Muscle layer of colon (tissue), 2 donors: ENCODE measurements around the gene ATP2A2.

Experiments
- H3K27ac ChIP-seq: one replicate; pipeline ENCODE4 v1.7.0; 2013; ENCODE audit warnings: low read depth, mild to moderate bottlenecking, low read length, moderate library complexity
- H3K27me3 ChIP-seq, 2 donors: one replicate each; pipeline ENCODE4 v1.7.0; 2013; ENCODE audit warnings: low read length in 2 of 2, mild to moderate bottlenecking in 2 of 2; ENCODE audit not compliant: insufficient read depth in 2 of 2, control insufficient read depth in 1 of 2
- H3K36me3 ChIP-seq: one replicate; pipeline ENCODE4 v1.7.0; 2013; ENCODE audit warnings: mild to moderate bottlenecking, low read length; ENCODE audit not compliant: insufficient read depth
- H3K4me1 ChIP-seq: one replicate; pipeline ENCODE4 v1.7.0; 2013; ENCODE audit warnings: mild to moderate bottlenecking, low read length; ENCODE audit not compliant: insufficient read depth
- H3K4me3 ChIP-seq, 2 donors: one replicate each; pipeline ENCODE4 v1.7.0; 2013; ENCODE audit warnings: low read length in 2 of 2, low read depth in 1 of 2, mild to moderate bottlenecking in 1 of 2, moderate library complexity in 1 of 2
- H3K9ac ChIP-seq: one replicate; pipeline ENCODE4 v1.7.0; 2013; ENCODE audit warnings: low read length
- H3K9me3 ChIP-seq: one replicate; pipeline ENCODE4 v1.7.0; 2013; ENCODE audit warnings: mild to moderate bottlenecking, low read length
- donor health status: abdominal sarcoma.
- donor health status: Adenocarcinoma of cecum.

ATP2A2 gene

DNA sequence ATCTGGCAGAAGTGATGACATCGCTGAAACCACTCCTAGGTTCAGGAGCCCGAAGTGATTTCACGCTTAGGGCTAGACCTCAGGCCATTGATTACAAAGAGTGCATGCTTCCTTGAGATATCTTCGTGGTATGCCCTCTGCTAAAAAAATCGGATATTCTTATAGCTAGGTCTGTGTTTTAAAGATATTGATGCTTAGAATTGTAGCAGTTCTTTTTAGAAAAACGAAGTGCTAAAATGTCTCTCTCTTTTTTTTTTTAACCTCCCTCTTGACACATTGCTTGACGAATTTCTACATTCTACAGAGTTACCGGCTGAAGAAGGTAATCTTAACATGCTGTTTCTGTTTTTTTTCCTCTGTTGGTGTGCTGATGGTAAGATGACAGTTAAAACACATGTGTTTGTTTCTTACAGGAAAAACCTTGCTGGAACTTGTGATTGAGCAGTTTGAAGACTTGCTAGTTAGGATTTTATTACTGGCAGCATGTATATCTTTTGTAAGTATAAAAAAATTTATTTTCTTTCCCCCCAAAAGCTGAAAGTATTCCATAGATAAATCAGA is 1.3 kb downstream of the ATP2A2 start:
- Histone ChIP-seq H3K9ac (peak overlapping the region; percentile 45), H3K9me3 (no peaks in the 10 kb centered on the region), H3K4me3 (peak overlapping the region; percentile 76 to 92), H3K27ac (peak overlapping the region; percentile 69), H3K4me1 (peaks cover 39% of the 10 kb centered on the region), H3K36me3 (peaks cover 8% of the 10 kb centered on the region), H3K27me3 (no peaks in the 10 kb centered on the region)

DNA sequence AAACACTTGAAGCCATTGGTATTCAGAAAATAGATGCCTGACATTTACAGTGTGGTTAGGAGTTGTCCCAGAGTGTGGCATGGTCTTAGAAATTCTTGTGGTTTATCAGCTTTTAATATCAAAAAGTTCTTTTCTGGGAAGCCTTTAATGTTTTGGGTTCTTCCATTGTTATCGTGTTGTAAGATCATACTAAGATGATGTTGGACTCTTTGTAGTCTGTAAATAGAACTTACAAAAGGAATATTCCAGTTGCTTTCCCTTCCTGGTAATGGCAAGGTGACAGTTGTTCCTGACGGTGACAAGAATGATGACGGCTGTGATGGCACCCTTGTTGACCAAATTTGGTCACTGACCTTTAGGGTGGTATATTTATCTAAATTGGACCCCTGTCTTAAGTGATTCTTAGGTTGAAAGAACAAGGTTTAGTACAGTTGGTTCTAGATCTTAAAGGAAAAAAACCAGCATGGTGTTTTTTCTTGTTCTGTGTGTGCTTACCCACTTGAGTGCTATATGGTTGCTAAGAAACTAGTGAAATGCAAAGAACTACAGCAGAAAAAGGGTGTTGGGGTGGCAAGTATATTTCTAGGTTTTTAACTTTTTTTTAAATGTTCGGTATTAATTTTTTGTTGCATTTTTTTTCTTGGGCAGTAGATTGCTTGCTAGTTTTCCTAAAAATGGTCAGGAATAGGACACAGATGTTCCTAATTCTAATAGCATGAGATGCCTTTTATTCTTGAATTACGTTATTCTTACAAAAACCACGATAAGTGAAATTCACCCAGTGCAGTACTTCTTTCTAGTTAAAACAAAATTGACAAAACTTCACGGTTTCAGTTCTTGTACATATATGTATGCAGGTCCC is 2.1 kb downstream of the ATP2A2 start:
- Histone ChIP-seq H3K4me1 (peaks cover 39% of the 10 kb centered on the region), H3K27ac (peak overlapping the region; percentile 69)

DNA sequence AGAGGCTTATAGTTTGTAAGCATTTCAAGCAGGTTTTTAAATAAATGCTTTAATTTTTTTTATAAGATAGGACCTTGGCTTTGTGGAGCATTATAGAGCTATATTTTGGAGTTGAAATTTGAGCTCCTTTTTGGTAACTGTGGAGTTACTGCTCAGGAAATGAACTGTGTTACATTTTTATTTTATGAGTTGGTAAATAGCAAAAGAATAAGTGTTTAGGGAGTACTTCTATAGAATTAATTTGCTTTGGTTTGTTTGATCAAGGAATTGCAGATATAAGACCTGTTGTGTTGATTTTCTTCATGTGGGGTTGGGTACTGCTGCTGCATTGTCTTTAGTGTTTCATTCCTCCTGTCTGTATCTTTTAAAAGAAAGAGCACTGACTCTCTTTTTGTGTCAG is 3.5 kb downstream of the ATP2A2 start:
- peak overlapping the region; percentile 25 for H3K9ac ChIP-seq
- no peaks in the 10 kb centered on the region for H3K27me3 ChIP-seq
- H3K4me3 ChIP-seq, result peak overlapping the region in 1 of 2 donors; percentile 76
- peaks cover 8% of the 10 kb centered on the region for H3K36me3 ChIP-seq
- peaks cover 45% of the 10 kb centered on the region for H3K4me1 ChIP-seq
- H3K27ac ChIP-seq, result no peak overlapping the region
- no peaks in the 10 kb centered on the region for H3K9me3 ChIP-seq

More for the DNA sequence above, 2.1 kb downstream of the ATP2A2 start:
- peaks cover 8% of the 10 kb centered on the region for H3K36me3 ChIP-seq
- H3K9ac ChIP-seq, result peak overlapping the region; percentile 45
- H3K9me3 ChIP-seq, result no peaks in the 10 kb centered on the region
- no peaks in the 10 kb centered on the region for H3K27me3 ChIP-seq
- H3K4me3 ChIP-seq, result peak overlapping the region; percentile 29 to 76

DNA sequence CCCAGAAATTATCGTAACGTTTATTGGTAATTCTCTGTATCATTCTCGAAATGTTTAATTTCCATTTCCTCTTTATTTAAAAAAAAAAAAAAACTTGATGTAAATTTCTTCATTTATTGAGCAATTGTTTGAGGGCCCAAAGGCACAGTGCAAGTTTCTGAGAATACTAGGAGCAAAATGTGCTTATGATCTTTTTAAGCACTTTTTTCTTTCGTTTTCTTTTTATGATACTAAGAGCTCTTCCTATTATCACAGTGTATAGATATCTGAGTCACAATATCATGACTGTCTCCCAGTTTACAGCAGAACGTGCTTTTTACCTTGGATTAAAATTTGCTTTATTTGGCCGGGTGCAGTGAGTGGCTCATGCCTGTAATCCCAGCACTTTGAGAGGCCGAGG is 5.6 kb downstream of the ATP2A2 start:
- H3K9me3 ChIP-seq, result no peaks in the 10 kb centered on the region
- peaks cover 38% of the 10 kb centered on the region for H3K4me1 ChIP-seq
- H3K9ac ChIP-seq, result no peak overlapping the region
- H3K36me3 ChIP-seq, result peaks cover 8% of the 10 kb centered on the region
- H3K27ac ChIP-seq, result no peak overlapping the region
- H3K27me3 ChIP-seq, result no peaks in the 10 kb centered on the region
- no peak overlapping the region for H3K4me3 ChIP-seq

DNA sequence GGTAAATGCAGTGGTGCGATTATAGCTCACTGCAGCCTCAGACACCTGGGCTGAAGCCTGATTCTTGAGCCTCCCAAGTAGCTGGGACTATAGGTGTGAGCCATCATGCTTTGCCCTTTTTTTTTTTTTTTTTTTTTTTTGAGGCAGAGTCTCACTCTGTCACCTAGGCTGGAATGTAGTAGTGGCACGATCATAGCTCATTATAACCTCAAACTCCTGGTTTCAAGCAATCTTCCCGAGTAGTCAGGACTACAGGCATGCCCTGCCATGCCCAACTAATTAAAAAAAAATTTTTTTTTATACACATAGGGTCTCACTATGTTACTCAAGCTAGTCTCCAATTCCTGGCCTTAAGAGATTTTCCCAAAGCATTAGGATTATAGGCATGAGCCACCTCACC is 6.9 kb downstream of the ATP2A2 start:
- H3K9me3 ChIP-seq, result no peaks in the 10 kb centered on the region
- peaks cover 18% of the 10 kb centered on the region for H3K36me3 ChIP-seq
- H3K9ac ChIP-seq, result no peak overlapping the region
- H3K4me3 ChIP-seq, result no peak overlapping the region
- no peaks in the 10 kb centered on the region for H3K27me3 ChIP-seq
- no peak overlapping the region for H3K27ac ChIP-seq
- peaks cover 31% of the 10 kb centered on the region for H3K4me1 ChIP-seq

DNA sequence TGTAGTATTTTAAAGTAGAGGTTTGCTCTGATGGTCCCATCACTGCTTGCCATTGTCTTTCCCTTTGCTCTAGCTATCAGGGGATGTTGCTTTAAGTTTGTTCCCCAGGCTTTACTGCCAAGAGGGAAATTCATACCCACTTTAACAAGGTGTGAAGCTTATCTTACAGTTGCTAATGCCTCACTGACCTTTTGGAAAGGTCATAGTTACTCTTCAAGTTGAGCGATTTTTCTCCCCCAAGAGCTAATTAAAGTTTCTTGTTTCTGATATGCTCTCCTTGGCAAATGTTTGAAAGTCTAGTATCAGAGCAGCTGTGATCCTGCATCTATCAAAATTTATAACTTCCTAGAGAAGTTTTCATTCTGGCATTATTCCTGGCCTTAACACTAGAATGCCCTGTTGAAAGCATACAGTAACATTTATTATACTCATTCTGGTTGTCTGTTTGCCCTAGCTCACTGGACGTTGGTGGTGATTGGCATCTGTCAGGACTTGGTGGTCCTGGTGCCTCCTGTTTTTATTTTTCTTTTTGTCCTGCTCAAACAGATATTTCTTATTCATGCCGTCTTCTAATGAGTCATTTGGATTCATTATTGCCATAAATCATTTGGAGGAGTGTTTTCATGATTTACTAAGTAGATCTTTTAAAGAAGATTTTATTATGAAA is 8.1 kb downstream of the ATP2A2 start:
- Histone ChIP-seq H3K4me3 (no peak overlapping the region), H3K4me1 (peaks cover 19% of the 10 kb centered on the region), H3K27ac (no peak overlapping the region), H3K27me3 (no peaks in the 10 kb centered on the region), H3K9me3 (no peaks in the 10 kb centered on the region), H3K36me3 (peaks cover 21% of the 10 kb centered on the region), H3K9ac (no peak overlapping the region)

DNA sequence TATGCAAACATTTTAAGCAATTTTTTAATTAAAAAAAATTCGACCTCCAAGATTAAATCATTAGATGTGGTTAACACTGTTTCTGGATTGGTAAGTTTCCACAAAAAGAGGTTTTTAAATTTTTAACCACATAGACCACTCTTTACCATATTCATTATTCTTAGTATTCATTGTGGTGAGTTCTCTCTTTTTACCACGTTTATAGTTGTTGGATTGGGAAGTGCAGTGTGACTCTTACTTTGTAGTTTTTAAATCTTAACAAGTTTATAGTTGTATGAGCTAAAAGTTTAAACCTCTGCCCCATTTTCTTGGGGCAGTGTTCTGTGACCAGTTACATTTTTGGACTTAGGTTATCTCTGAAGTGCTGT is 8.6 kb downstream of the ATP2A2 start:
- Histone ChIP-seq H3K9ac (no peak overlapping the region), H3K27me3 (no peaks in the 10 kb centered on the region), H3K4me3 (no peak overlapping the region), H3K9me3 (no peaks in the 10 kb centered on the region), H3K4me1 (peaks cover 14% of the 10 kb centered on the region), H3K27ac (no peak overlapping the region), H3K36me3 (peaks cover 26% of the 10 kb centered on the region)

DNA sequence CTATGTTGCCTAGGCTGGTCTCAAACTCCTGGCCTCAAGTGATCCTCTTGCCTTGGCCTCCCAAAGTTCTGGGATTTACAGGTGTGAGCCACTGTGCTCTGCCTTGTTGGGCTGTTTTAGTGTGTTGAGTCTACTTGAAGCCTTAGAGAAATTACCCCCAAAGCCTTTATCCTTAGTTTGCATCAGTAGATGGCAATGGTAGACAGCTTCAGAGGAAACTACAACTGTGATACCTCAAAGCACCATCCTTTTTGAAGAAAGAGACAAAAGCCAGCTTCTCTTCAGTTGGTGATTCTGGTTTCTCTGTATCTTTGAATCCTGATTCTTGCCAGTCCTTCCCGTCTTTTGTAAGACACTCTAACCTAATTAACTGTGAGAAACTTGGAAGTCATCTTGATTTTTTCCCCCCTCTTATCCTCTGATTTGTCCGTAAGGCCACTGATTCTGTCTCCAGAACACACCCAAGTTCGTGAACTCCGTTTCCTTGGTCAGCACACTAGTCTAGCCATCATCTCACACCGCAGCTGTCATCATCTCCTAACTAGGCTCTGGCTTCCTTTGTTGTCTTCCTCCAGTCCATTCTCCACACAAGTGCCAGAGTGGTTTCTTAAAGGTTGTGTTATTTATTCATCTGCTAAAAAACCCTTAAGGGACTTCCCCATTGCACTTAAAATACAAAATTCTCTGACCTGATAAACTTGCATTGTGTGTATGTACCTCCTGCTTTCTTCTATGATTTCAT is 20.2 kb downstream of the ATP2A2 start:
- Histone ChIP-seq H3K4me3 (no peak overlapping the region), H3K9ac (no peak overlapping the region), H3K36me3 (peaks cover 31% of the 10 kb centered on the region), H3K27me3 (no peaks in the 10 kb centered on the region), H3K4me1 (peaks cover 21% of the 10 kb centered on the region), H3K9me3 (no peaks in the 10 kb centered on the region), H3K27ac (no peak overlapping the region)

DNA sequence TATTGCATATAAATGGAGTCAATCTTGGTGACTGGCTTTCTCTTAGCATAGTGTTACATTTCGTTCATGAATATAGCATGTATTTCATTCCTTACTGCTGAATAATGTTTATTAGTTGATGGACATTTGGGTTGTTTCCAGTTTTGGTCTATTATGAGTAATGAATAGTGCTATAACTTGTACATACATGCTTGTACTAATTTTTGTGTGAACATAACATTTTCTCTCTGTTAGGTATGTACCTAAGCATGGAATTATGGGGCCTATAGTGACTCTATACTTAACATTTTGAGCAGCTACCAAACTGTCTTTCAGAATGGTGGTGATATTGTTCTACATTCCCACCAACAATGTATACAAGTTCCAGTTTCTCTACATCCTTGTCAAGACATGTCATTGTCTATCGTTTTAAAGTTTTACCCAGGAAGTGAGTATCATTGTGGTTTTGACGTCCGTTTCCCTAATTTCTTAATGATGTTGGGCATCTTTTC is 23.1 kb downstream of the ATP2A2 start:
- no peak overlapping the region for H3K27ac ChIP-seq
- no peaks in the 10 kb centered on the region for H3K9me3 ChIP-seq
- no peak overlapping the region for H3K4me3 ChIP-seq
- H3K27me3 ChIP-seq, result no peaks in the 10 kb centered on the region
- no peak overlapping the region for H3K9ac ChIP-seq
- H3K4me1 ChIP-seq, result peaks cover 18% of the 10 kb centered on the region
- H3K36me3 ChIP-seq, result peaks cover 8% of the 10 kb centered on the region

DNA sequence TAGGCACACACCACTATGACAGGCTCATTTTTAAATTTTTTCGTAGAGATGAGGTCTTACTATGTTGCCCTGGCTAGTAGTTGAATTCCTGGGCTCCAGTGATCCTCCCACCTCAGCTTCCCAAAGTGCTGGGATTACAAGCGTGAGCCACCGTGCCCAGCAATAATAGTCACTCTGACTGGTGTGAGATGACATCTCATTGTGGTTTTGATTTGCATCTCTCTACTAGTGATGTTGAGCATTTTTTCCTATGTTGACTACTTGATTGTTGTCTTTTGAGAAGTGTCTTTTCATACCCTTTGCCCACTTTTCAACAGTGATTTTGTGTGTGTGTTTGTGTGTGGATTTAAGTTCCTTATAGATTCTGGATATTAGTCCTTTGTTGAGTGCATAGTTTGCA is 26.3 kb downstream of the ATP2A2 start:
- H3K9me3 ChIP-seq, result no peaks in the 10 kb centered on the region
- H3K27me3 ChIP-seq, result no peaks in the 10 kb centered on the region
- peaks cover 26% of the 10 kb centered on the region for H3K4me1 ChIP-seq
- no peak overlapping the region for H3K27ac ChIP-seq
- H3K4me3 ChIP-seq, result no peak overlapping the region
- no peak overlapping the region for H3K9ac ChIP-seq
- peaks cover 5% of the 10 kb centered on the region for H3K36me3 ChIP-seq

DNA sequence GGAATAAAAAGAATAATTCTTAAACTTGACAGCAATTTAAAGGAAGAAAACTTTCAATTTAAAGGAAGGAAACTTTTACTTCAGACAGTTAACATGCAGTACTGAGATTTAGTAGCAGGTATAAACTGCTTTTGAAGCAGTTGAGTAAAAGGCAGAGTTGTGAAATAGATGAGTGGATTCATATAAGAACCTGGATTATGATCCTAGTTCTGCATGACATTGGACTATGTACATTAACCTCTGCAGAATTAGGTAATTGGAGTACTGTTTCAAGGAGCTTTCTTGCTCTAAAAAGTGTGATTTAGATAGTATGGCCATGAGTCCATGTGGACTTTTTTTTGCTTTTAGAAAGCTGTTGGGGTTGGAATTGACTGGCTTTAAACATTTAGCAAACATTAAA is 29.7 kb downstream of the ATP2A2 start:
- Histone ChIP-seq H3K27ac (no peak overlapping the region), H3K4me1 (peaks cover 30% of the 10 kb centered on the region)

More for the DNA sequence above, 29.7 kb downstream of the ATP2A2 start:
- no peaks in the 10 kb centered on the region for H3K36me3 ChIP-seq
- no peak overlapping the region for H3K4me3 ChIP-seq
- no peak overlapping the region for H3K9ac ChIP-seq
- no peaks in the 10 kb centered on the region for H3K27me3 ChIP-seq
- H3K9me3 ChIP-seq, result no peaks in the 10 kb centered on the region
